KMS-11 (cell line): ENCODE measurements around the gene AP3B1.

Source experiments
- H2AFZ ChIP-seq: fragments of 200-600 bp; sonication (generic); 2 replicates; pipeline ENCODE4 v1.6.1; 2016; ENCODE audit warnings: antibody characterized with exemption, mixed run types, low read depth
- H3K27ac ChIP-seq: fragments of 200-600 bp; sonication (generic); 2 replicates; pipeline ENCODE4 v1.6.1; 2016; ENCODE audit warnings: mild to moderate bottlenecking, mixed run types
- H3K27me3 ChIP-seq: fragments of 200-600 bp; sonication (generic); 2 replicates; pipeline ENCODE4 v1.6.1; 2017; ENCODE audit warnings: mild to moderate bottlenecking, low read depth, mixed run types, moderate library complexity; ENCODE audit not compliant: insufficient read depth
- H3K36me3 ChIP-seq: fragments of 200-600 bp; sonication (generic); 2 replicates; pipeline ENCODE4 v1.6.1; 2017; ENCODE audit warnings: mild to moderate bottlenecking, mixed run types; ENCODE audit not compliant: insufficient read depth
- H3K4me1 ChIP-seq: fragments of 200-600 bp; sonication (generic); 2 replicates; pipeline ENCODE4 v1.6.1; 2016; ENCODE audit warnings: mild to moderate bottlenecking, low read depth, mixed run types; ENCODE audit not compliant: poor library complexity, severe bottlenecking
- H3K4me2 ChIP-seq: fragments of 200-600 bp; sonication (generic); 2 replicates; pipeline ENCODE4 v1.7.0; 2016; ENCODE audit warnings: mild to moderate bottlenecking, mixed run types
- H3K4me3 ChIP-seq: fragments of 200-600 bp; sonication (generic); IDR thresholded peaks from 2 replicates; pipeline ENCODE4 v1.6.1; 2017; ENCODE audit warnings: low read depth, low read length, mixed read lengths; ENCODE audit not compliant: insufficient read depth
- H3K79me2 ChIP-seq: fragments of 200-600 bp; sonication (generic); 2 replicates; pipeline ENCODE4 v1.6.1; 2016; ENCODE audit warnings: low read depth, mixed run types; ENCODE audit not compliant: insufficient read depth
- H3K9ac ChIP-seq: fragments of 200-600 bp; sonication (generic); 2 replicates; pipeline ENCODE4 v1.6.1; 2016; ENCODE audit warnings: mild to moderate bottlenecking, mixed run types
- H4K20me1 ChIP-seq: fragments of 200-600 bp; sonication (generic); 2 replicates; pipeline ENCODE4 v1.6.1; 2016; ENCODE audit warnings: mild to moderate bottlenecking, mixed run types; ENCODE audit not compliant: insufficient read depth
- TF ChIP-seq, protein P1 (sequence below): fragments of 200-600 bp; sonication (generic); conservative IDR thresholded peaks from 2 replicates; pipeline ENCODE4 v1.6.1; 2017; ENCODE audit warnings: low read depth, mild to moderate bottlenecking, antibody characterized with exemption, low read length, moderate library complexity, mixed read lengths

Gene AP3B1

DNA sequence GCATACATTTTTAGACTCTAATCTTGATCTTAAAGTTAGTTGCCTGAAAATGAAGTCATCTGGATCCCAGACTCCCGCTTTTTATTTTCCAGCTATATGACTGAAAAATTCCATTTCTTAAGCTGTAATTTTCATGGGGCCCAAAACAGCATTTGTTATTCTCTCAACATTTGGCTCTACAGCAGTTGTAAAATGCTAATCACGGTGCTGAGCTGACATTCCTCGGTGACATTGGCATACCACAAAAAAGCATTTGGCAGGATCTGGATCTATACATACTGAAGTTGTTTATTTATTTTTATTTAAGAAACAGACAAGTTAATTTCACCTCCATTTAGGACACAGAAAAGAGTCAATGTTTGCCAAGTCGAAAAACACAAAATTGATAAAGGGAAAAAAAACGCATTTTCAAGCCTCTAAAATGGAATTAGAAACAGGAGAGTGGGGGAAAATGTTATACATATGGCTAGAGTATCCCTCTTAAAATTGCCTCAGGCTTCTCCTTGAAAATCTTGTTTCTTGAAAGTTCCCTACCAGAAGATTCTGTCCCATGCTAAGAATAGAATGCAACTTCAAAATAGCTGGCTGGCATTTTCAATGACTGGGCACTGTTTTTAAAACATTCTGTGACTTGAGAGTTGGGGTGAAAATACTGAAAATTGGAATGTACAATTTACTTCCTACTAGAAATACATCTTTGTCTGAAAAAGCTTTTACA is 310.9 kb downstream of the AP3B1 start:
- no peak overlapping the region for H3K9ac ChIP-seq
- H3K27ac ChIP-seq = no peak overlapping the region
- H3K4me1 ChIP-seq = no peaks in the 10 kb centered on the region
- TF ChIP-seq, protein P1, sequence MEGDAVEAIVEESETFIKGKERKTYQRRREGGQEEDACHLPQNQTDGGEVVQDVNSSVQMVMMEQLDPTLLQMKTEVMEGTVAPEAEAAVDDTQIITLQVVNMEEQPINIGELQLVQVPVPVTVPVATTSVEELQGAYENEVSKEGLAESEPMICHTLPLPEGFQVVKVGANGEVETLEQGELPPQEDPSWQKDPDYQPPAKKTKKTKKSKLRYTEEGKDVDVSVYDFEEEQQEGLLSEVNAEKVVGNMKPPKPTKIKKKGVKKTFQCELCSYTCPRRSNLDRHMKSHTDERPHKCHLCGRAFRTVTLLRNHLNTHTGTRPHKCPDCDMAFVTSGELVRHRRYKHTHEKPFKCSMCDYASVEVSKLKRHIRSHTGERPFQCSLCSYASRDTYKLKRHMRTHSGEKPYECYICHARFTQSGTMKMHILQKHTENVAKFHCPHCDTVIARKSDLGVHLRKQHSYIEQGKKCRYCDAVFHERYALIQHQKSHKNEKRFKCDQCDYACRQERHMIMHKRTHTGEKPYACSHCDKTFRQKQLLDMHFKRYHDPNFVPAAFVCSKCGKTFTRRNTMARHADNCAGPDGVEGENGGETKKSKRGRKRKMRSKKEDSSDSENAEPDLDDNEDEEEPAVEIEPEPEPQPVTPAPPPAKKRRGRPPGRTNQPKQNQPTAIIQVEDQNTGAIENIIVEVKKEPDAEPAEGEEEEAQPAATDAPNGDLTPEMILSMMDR = no peak
- H4K20me1 ChIP-seq = no peaks in the 10 kb centered on the region
- H3K4me2 ChIP-seq = no peak overlapping the region
- no peaks in the 10 kb centered on the region for H3K36me3 ChIP-seq
- no peak overlapping the region for H2AFZ ChIP-seq
- no peak overlapping the region for H3K4me3 ChIP-seq
- no peaks in the 10 kb centered on the region for H3K79me2 ChIP-seq
- H3K27me3 ChIP-seq = no peaks in the 10 kb centered on the region

- Histone ChIP-seq H3K4me1 (no peaks in the 10 kb centered on the region), H3K36me3 (no peaks in the 10 kb centered on the region), H3K27me3 (no peaks in the 10 kb centered on the region), H2AFZ (no peak overlapping the region), H3K27ac (no peak overlapping the region), H3K4me3 (no peak overlapping the region), H3K4me2 (no peak overlapping the region), H3K9ac (no peak overlapping the region), H4K20me1 (no peaks in the 10 kb centered on the region), H3K79me2 (no peaks in the 10 kb centered on the region)
- TF ChIP-seq, protein P1 = no peak
Measured at GRCh38 chr5:77981820-77982219, 312.7 kb downstream of the AP3B1 start.

GRCh38 chr5:77974576-77974975 is 319.9 kb downstream of the AP3B1 start:
- TF ChIP-seq, protein P1 = no peak
- H3K79me2 ChIP-seq = no peaks in the 10 kb centered on the region
- H3K36me3 ChIP-seq = no peaks in the 10 kb centered on the region
- H3K27ac ChIP-seq = no peak overlapping the region
- no peaks in the 10 kb centered on the region for H3K27me3 ChIP-seq
- no peak overlapping the region for H3K4me2 ChIP-seq
- no peak overlapping the region for H3K9ac ChIP-seq
- no peak overlapping the region for H2AFZ ChIP-seq
- no peak overlapping the region for H3K4me3 ChIP-seq
- H4K20me1 ChIP-seq = no peaks in the 10 kb centered on the region
- no peaks in the 10 kb centered on the region for H3K4me1 ChIP-seq

- H2AFZ ChIP-seq = no peak overlapping the region
- H3K9ac ChIP-seq = no peak overlapping the region
- H3K4me3 ChIP-seq = no peak overlapping the region
- TF ChIP-seq, protein P1 = no peak
- no peak overlapping the region for H3K27ac ChIP-seq
- H3K27me3 ChIP-seq = no peaks in the 10 kb centered on the region
- no peaks in the 10 kb centered on the region for H3K4me1 ChIP-seq
- no peaks in the 10 kb centered on the region for H3K36me3 ChIP-seq
- no peak overlapping the region for H3K4me2 ChIP-seq
- no peaks in the 10 kb centered on the region for H3K79me2 ChIP-seq
- no peaks in the 10 kb centered on the region for H4K20me1 ChIP-seq
Measured at GRCh38 chr5:77973253-77973609, 321.3 kb downstream of the AP3B1 start.
